ENCODE data around the gene SETD2.

- TF ChIP-seq POLR2A (IDR thresholded peaks at IDR 0.05) (no peak), CTCF (IDR thresholded peaks at IDR 0.05) (no peak)
Measured at GRCh38 chr3:47057212-47057671, 106.7 kb downstream of the SETD2 start.

Data from right lobe of liver (tissue), 4 donors.